ENCODE measurements around the gene UPK3B. TPM values are rescaled to one million over a fixed set of nuclear protein-coding genes. Genes with fewer than 3 reads are reported as not detected.
"Not testable (repeated sequence)": the region's sequence is repeated elsewhere in the genome, so short reads cannot be mapped to it uniquely, and the experiment has no call there.

UPK3B gene
- total RNA-seq, 1 donor, result 1.4 TPM

- H4K20me1 ChIP-seq (ENCODE audit: insufficient read depth, low read length); H3K36me3 ChIP-seq (ENCODE audit: insufficient read depth, low read length); H3K27me3 ChIP-seq (ENCODE audit: insufficient read depth, low read length); H3K79me2 ChIP-seq (ENCODE audit: insufficient read depth, low read length); H3K4me2 ChIP-seq (ENCODE audit: insufficient read depth, low read length); H3K9me3 ChIP-seq (ENCODE audit: low read depth, low read length); H2AFZ ChIP-seq (ENCODE audit: low read length); H3K4me3 ChIP-seq (ENCODE audit: insufficient read depth, low read length); H3K4me1 ChIP-seq (ENCODE audit: insufficient read depth, low read length); H3K27ac ChIP-seq (ENCODE audit: low read depth, low read length); DNase-seq (ENCODE audit: insufficient read length, low spot score, missing footprints): not testable (repeated sequence)
Observed at GRCh38 chr7:76511911-76512885, 1.8 kb downstream of the UPK3B start.

GRCh38 chr7:76512941-76513816 lies 2.8 kb downstream of the UPK3B start:
- H3K27me3 ChIP-seq (ENCODE audit: insufficient read depth, low read length), result no peaks in the 10 kb centered on the region
- TF ChIP-seq CTCF (IDR thresholded peaks at IDR 0.05; ENCODE audit: extremely low read depth, low read depth, low read length), result peak; percentile 29
- H3K79me2 ChIP-seq (ENCODE audit: insufficient read depth, low read length), result no peaks in the 10 kb centered on the region
- no peaks in the 10 kb centered on the region for H3K4me1 ChIP-seq (ENCODE audit: insufficient read depth, low read length)
- no peak overlapping the region for H2AFZ ChIP-seq (ENCODE audit: low read length)
- H3K4me3 ChIP-seq (ENCODE audit: insufficient read depth, low read length), result no peak overlapping the region
- H3K9me3 ChIP-seq (ENCODE audit: low read depth, low read length), result no peaks in the 10 kb centered on the region
- no peak overlapping the region for H3K4me2 ChIP-seq (ENCODE audit: insufficient read depth, low read length)
- H3K36me3 ChIP-seq (ENCODE audit: insufficient read depth, low read length), result no peaks in the 10 kb centered on the region
- H3K27ac ChIP-seq (ENCODE audit: low read depth, low read length), result no peak overlapping the region
- no peaks in the 10 kb centered on the region for H4K20me1 ChIP-seq (ENCODE audit: insufficient read depth, low read length)
- DNase-seq (ENCODE audit: insufficient read length, low spot score, missing footprints), result peak; percentile 90

DNA sequence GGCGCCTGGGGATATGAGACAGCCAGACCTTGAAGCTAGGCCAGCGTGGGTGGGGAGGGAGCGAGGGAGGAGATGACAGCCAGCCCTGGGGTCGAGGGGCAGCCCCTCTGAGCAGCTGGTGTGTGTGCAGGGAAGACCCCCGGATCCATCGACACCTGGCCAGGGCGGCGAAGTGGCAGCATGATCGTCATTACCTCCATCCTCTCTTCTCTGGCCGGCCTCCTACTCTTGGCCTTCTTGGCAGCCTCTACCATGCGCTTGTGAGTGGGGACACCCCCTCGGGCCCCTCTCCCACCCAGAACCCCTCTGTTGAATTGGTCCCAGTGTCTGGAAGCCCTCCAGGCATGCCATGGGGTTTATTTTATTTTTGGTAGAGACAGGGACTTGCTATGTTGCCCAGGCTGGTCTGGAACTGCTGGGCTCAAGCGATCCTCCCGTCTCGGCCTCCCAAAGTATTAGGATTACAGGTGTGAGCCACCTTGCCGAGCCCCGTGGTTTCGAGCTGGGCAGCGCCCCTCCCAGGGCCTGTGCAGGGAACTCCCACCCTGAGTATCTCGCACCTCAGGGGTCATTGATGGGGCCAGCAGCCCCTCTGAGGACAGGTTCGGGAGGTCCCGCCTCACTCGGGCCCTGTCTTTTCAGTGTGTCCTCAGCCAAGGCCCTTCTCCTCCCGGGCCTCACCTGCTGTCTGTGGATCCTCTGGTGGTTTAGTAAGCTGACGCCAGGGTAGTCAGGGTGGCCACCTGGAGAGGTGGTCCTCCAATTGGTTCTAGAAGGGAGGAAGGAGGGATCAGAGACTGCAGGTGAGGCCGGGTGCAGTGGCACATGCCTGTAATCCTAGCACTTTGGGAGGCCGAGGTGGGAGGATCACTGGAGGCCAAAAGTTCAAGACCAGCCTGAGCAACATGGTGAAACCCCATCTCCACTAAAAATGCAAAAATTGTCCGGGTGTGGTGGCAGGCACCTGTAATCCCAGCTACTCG lies 3.8 kb downstream of the UPK3B start:
- Histone ChIP-seq H3K4me2 (ENCODE audit: insufficient read depth, low read length) (no peak overlapping the region), H3K79me2 (ENCODE audit: insufficient read depth, low read length) (no peaks in the 10 kb centered on the region), H3K27me3 (ENCODE audit: insufficient read depth, low read length) (no peaks in the 10 kb centered on the region), H3K27ac (ENCODE audit: low read depth, low read length) (no peak overlapping the region), H3K4me3 (ENCODE audit: insufficient read depth, low read length) (no peak overlapping the region), H2AFZ (ENCODE audit: low read length) (no peak overlapping the region), H3K4me1 (ENCODE audit: insufficient read depth, low read length) (no peaks in the 10 kb centered on the region), H3K36me3 (ENCODE audit: insufficient read depth, low read length) (no peaks in the 10 kb centered on the region), H4K20me1 (ENCODE audit: insufficient read depth, low read length) (no peaks in the 10 kb centered on the region), H3K9me3 (ENCODE audit: low read depth, low read length) (no peaks in the 10 kb centered on the region)
- TF ChIP-seq CTCF (IDR thresholded peaks at IDR 0.05; ENCODE audit: extremely low read depth, low read depth, low read length), result no peak
- peak; percentile 41 for DNase-seq (ENCODE audit: insufficient read length, low spot score, missing footprints)
